Posterior cingulate gyrus (tissue), 11 donors: ENCODE results near the gene EMC6.

Experiments
- DNase-seq, 10 donors: peaks; one replicate each; pipeline versions ENCODE4 v3.0.0 to v3.0.0-alpha.2; 2020 to 2021; ENCODE audit warnings: mixed read lengths in 3 of 10
- intact Hi-C: fragments of 100-400 bp; cut with DNase I; formaldehyde crosslinking; loops from one replicate; pipeline ENCODE4 v1.15.1; 2023

Gene EMC6

DNA sequence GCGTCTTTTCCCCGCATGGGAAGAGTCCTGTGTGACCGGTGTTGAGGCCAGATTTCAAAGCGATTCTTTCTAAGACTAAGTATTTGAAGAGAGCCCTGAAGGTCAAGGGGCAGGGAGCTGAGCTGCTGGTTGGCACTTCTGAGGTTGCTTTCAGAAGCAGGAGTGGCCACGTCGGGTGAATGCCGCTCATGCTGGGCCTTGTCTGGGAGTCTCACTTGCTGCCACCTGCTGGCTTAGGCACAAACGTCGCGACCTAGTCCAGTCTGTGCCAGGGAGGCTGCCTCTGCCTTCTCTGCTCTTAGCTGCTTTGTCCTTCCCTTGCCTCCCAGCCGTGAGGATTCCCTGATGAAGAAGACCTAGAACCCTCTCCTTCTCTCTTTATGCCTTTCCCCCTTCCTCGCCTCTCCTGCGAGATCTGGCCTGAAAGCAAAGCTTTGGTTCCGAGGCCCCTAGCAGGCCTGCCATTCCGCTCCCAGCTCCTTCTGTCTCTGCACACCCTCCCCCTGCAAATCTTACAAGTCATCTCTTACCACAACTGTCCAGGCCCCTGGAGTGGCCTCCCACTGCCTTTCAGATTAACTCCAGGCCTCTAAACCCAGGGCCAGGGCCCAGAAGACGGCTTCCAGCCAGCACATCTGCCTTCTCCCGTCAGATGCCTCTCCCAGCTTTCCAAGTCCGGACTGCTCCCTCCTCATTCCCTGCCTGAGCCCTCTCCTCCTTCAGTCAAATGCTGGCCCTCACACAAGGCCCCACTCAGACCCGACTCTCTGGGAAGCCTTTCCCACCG, 20.6 kb upstream of the EMC6 start:
- intact Hi-C loops, result loop anchor here (5.0 kb wide), 1 partner anchor 111 kb away; no protein-coding TSS in a partner anchor
- peak; percentile 56 to 96 (median 78) for DNase-seq

DNA sequence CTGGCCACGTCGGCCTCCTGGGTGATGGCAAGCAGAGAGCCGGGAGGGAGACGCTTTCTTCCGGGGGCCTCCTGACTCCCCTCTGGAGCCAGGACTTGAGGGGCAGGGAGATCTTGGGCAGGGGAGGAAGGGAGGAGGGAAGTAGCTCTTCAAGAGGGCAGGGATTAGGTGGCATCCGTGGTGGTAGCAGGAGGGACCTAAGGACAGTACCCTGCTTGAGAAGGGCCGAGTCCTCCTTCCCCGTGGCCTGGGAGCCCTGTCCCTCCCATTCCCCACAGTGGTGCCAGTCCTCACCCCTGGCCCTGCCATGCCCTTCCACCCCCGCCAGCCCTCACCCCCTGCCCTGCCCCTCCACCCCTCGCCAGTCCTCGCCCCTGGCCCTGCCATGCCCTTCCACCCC, 12.8 kb upstream of the EMC6 start:
- DNase-seq, result no peak
- intact Hi-C loops, result no loop called here

DNA sequence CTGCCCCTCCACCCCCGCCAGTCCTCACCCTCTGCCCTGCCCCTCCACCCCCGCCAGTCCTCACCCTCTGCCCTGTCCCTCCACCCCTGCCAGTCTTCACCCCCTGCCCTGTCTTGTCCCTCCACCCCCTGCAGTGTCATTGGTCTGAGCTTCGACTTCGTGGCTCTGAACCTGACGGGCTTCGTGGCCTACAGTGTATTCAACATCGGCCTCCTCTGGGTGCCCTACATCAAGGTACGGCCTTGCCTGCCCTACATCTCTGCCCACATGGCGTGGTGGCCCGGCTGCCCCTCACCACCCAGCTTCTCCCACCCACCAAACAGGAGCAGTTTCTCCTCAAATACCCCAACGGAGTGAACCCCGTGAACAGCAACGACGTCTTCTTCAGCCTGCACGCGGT, 12.3 kb upstream of the EMC6 start:
- DNase-seq, result no peak
- intact Hi-C loops, result no loop called here

DNA sequence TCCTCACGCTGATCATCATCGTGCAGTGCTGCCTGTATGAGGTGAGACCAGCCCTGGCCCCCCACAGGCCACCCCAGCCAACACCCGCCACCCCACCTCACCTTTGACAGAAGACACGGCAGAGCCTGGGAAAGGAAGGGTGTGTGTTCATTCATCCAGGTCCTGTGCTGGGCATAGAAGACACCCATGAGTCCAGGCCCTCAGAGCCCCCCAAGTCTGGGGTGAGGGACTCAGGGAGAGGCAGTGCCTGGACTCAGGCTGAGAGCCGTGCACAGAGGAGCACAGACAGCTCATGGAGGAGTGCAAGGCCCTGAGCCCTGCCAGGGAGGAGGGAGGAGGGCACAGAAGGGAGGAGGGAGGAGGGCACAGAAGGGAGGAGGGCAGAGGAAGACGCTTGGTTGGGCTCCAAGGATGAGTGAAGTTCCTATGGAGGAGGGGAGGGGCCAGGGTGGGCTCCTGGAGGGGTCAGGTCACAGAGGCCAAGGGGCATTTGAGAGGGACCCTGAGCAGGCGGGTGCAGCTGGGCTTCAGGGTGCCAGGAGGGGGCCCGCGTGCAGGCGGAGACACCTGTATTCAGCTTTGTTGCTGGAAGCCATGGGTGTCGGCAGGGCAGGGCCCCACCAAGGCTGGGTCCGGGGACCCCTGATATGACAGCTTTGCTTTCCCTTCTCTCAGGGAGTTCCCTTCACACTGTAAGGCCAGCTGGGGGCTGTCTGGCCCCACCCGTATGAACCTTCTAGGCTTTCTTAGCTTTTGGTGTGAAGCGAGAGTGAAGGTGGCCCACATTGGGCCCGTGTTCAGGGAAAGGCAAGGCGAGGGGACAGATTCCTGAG, 11.6 kb upstream of the EMC6 start:
- intact Hi-C loops, result no loop called here
- DNase-seq, result no peak

DNA sequence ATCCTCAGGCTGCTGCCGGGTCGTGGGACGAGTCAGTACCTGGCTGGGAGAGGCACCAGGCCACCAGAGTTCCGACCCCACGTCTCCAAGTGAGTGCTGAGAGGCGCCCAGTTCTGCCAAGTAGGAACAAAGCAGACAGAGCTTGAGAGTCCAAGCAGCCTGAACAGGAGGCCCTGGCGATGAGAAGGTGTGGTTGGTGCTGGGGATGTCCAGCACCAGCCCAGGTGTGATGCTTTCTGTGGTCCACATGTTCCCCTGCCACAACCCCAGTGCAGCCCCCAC, 11.1 kb upstream of the EMC6 start:
- intact Hi-C loops, result no loop called here
- DNase-seq, result no peak

DNA sequence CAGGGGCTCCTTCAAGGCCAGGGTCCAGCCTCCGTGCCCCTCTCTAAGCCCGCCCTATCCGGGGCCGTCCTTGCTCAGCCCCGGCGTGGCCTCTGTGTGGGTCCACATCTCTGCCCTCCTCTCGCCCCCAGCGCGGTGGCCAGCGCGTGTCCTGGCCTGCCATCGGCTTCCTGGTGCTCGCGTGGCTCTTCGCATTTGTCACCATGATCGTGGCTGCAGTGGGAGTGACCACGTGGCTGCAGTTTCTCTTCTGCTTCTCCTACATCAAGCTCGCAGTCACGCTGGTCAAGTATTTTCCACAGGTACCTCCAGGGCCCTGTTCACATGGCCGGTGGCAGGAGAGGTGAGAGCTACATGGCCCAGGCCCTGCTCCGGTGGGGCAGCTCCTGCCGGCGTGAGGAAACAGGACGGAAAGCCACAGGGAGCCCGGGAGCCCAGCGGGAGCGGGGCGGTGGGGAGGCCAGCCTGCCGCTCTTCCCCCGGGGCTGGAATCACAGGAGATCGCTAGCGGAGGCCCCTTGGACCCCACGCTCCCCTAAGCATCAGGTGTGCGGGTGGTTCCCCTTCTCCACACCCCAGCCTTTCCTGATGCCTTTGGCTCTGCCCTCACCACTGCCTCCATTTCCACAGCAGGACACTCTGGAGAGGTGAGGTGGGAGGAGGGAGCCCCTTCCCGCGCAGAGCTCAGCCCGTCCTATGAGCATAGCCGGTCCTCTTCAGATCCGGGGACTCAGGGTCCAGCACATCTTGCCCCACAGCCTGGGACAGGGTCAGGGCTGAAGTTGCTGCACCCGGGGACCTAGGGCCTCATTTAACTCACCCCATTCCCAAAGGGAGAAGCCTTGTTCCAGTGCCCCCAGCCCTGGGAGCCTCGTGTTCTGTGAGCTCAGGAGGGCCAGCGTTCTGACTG, 10.5 kb upstream of the EMC6 start:
- no peak for DNase-seq
- intact Hi-C loops, result no loop called here

DNA sequence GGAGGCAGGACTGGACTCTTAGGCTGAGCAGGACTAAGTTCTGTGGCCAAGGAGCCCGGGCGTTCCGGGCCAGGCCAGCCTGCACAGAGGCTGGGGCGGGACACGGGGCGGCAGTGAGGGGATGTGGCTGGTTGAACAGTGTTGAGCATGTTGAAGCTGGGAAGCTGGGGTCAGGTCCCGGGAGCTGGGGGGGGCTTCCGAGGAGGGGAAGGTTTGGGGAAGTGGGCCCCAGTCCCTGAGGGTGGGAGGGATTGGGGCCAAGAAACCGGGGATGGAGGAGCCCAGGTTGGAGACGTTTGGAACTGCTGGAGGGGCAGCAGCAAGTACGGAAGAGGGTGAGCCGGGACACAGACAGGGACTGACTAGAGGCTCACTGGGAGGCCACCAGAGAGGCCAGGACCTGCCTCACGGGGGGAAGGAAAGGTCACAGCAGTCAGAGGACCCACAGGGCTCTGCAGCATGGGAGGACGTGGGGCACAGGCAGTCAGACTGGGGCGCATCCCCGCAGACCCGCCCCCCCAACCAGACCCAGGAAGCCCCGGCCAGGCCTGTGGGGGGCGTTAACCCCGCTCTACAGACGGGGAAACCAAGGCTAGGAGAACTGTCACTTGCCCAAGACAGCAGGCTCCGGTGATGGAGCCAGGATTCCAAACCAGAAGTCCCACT, 9.7 kb upstream of the EMC6 start:
- intact Hi-C loops, result no loop called here
- DNase-seq, result no peak

DNA sequence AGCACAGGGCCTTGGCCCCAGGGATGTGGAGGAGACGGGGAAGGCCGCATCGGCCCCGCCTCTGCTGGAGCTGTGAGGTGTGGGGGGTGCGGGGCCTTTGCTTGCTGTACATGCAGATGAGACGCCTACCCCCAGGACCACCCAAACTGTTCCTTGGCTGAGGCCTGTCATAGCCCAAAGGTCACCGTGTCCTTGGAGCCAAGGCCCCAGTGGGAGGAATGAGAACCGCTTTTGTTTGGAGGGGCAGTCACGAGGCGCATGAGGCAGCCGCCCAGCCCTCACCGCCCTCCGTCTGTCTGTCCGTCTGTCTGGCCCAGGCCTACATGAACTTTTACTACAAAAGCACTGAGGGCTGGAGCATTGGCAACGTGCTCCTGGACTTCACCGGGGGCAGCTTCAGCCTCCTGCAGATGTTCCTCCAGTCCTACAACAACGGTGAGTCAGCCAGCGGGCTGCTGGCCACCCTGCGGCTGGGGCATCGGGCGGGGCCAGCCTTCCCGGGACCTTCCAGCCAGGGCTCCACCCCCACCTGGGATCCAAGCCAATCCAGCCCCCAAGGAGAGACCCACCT, 9.0 kb upstream of the EMC6 start:
- intact Hi-C loops, result no loop called here
- peak in 5 of 10 donors; percentile 20 to 90 (median 63) for DNase-seq

DNA sequence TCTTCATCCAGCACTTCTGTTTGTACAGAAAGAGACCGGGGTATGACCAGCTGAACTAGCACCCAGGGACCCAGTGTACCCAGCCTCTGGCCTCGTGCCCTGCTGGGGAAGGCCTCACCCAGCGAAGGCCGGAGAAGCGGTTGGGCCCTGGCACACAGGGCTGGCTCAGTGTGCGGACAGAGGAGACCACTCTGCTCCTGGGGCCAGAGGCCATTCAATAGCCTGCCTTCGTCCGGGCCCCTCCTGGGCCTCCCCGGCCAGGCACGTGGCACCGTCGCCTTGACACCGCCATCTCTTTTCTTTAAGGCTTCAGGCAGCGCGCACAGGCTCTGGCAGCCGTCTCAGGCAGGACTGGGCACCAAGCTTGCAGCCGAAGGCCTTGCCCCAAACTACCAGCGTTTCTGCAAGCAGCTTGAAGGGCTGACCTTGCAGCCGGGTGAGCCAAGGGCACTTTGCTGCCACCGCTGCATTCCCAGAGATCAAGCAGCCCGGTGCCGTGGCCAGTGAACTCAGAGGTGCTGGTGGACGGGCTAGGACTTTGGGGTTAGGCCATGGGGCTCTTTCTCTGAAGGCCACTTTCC, 8.2 kb upstream of the EMC6 start:
- DNase-seq, result peak in 2 of 10 donors; percentile 24 to 59
- intact Hi-C loops, result no loop called here

DNA sequence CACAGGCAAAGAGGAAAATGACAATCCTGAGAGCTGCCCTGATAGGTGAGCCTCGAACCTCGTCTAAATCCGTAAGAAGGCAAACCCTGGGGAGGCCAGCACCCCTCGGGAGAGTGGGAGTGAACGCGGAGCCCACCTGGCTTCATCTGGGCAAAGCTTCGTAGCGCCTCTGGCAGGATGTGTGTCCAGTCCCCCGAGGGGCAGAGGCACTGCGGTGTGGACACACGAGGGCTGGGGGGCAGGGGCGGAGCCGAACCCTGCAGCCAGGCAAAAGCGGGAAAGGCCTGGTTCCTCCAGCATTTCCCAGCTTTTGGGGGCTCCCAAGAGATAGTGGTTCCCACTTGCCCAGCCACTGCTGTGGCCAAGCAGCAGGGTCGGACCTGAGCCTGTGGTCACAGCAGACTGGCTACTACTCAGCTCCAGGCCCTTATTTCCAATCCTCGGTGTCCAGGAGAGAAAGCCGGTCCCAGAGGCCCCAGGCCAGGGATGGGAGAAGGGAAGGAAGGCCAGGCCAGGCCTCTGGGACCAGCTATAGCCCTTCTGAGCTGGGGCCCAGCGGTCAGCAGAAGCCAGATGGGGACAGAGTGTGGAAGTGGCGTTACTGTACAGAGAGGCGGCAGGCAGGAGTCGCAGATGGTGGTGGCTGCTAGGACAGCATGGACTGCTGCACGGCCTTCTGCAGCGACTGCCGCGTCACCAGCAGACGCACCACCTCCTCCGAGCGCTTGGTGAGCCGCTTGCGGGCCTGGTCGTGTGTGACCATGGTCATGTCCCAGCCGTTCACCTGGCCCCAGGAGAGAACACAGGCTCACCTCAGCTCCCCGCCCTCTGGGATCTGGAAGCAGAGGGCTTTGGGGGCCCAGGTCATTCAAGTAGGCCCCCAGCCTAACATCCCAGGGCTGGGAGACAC, 5.3 kb upstream of the EMC6 start:
- peak in 1 of 10 donors; percentile 90 for DNase-seq
- intact Hi-C loops, result no loop called here

DNA sequence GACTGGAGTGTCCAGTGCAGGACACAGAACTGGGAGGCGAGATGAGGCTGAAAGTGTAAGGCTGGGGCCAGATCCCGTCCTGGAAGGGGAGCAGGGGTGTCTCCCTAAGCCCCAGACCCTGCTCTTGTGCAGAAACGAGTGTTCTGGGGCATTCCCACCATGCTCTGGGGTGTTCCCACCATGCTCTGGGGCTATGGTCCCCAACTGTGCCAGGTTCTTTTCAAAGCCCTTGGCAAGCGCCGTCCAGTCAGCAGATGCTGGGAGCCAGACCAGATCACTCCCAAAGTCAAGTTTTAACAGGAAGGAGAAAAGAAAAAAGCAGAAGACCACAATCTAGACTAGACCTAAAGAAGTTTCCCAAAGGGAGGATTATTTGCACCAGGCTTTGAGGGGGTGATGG, 2.8 kb upstream of the EMC6 start:
- peak in 4 of 10 donors; percentile 44 to 88 (median 54) for DNase-seq
- intact Hi-C loops, result no loop called here

DNA sequence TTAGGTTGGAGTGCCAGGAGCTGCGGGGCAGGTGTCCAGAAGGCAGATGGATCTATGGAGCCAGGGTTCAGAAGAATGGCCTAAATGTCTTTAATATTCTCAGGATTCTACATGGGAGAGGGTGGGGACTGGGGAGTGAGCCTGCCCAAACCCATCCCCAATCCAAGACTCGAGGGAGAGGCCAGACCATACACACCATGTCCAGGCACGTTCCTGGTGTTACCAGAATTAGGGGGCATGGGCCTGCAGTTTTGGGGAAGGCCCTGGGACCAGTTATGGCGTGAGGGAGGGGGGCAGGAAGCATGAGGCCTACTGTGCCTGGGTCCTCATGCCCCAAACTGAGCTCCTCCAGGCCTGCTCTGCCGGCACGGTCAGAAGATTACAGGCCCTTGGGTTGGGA, 2.1 kb upstream of the EMC6 start:
- intact Hi-C loops, result no loop called here
- no peak for DNase-seq

DNA sequence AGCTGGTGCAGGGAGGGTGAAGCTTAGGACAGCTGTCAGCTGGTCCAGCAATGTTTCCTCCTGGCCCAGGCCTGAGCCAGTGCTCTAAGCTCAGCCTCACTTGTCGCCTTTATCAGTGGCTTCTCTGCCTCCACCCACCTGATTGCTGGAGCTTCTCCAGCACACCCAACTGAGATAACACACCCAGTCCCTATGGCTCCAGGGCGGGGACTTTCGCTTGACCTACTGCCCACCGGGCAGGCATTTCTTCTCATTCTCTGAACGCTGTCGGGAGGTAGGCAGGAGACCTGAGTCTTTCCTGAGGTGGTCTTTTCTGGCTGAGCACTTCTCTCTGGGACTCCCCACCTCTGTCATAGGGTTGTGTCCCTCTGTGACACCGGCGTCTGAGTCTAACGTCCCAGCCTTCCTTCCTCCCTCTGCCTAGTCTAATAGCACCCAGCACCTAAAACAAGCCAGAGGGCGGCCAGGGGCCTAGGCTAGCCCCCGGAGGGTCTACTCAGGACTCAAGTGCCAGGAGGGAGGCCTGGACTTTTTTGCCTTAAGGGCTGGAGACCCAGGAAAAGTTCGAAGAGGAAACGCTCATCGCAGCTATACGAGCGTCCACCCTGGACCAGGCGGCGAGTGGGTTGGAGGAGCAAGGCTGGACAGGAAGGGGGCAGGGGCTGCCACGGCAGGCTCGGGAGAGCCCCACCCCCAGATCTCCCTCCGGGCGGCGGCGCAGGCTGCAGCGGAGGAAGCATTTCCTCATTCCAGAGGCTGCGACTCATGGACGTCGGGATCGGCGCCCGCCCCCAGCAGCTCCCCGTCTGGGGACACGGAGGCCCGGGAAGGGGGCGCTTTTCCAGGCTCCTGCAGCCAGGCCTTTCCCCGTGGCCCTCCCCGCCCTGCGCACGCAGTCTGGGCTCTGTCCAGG, 990 bp upstream of the EMC6 start:
- intact Hi-C loops, result loop anchor here (1.0 kb wide), 1 partner anchor 31 kb away; the partner anchor contains the start of genes CTNS and SHPK

DNA sequence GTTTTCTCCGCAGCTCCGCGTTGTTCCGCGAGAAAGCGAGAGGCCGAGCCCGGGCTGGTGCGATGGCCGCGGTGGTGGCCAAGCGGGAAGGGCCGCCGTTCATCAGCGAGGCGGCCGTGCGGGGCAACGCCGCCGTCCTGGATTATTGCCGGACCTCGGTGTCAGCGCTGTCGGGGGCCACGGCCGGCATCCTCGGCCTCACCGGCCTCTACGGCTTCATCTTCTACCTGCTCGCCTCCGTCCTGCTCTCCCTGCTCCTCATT, 404 bp downstream of the EMC6 start:
- intact Hi-C loops, result no loop called here
- no peak for DNase-seq

More for the DNA sequence above, 990 bp upstream of the EMC6 start:
- peak; percentile 38 to 95 (median 66) for DNase-seq

DNA sequence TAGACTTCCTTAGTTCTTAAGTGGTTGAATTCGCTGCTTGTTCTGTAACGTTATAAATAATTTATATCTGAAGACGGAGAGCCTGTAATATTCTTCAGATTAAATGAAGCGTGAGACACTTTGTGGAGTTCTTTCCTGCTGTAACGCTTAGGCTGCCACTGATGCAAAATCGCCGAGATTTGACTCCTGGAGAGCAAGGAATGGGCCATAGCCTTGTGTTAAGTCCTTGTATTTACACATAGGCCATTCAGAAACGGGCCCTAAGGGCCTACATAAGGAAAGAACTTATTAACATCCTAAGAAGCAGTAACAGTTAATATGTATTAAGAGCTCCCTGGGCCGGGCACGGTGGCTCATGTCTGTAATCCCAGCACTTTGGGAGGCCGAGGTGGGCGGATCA, 936 bp downstream of the EMC6 start:
- intact Hi-C loops, result no loop called here
- no peak for DNase-seq

DNA sequence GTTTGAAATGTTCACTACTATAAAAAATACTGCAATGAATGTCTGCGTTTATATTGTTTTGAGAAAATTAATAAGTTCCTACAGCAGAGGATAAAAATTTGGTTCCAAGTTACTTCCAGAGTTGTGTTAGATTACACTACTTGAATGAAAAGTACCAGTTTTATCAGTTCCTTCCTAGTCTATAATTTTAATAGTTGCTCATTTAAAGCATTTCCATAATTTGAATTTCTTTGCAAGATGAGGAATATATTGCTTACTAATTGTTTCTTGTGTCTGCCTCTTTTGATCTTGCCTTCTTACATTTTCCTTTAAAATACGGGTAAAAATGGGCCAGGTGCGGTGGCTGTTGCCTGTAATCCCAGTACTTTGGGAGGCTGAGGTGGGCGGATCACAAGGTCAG, 4.0 kb downstream of the EMC6 start:
- intact Hi-C loops, result no loop called here
- no peak for DNase-seq

DNA sequence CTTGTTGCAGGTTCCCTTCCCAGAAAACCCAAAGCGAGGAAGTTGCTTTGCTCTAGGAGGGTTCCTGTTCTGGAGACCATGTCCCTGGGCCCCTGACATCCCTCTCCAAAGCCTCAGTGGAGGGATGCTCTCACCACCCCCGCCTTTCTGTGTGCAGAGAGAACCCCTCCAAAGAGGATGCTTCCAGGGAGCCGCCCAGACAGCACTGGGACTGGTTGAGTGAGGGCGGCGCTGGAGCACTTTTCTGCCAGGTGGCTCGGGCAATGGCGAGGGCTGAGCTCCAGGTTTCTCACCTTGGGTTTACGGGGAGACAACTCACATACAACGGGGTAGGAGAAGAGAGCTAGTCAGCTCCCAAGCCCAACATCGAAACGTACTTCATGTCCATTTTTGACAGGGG, 7.3 kb downstream of the EMC6 start:
- intact Hi-C loops, result no loop called here
- DNase-seq, result no peak
